ENCODE measurements around the gene CYB5A.

DNA sequence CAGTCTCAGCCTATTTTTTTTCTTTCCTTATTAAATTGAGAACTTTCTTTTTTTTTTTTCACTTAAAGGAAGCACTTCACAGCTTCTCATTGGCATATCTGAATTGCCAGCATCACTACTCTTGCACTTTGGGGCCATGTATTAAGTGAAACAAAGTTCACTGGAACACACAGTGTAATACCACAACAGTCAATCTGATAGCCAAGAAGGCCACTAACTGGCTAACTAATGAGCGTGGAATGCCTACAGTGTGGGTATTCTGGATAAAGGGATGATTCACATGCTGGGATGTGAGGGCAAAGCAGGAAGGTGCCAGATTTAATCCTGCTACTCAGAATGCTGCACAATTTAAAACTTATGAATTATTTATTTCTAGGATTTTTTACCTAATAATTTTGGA is 12.2 kb upstream of the CYB5A start:
- TF ChIP-seq, protein P1, sequence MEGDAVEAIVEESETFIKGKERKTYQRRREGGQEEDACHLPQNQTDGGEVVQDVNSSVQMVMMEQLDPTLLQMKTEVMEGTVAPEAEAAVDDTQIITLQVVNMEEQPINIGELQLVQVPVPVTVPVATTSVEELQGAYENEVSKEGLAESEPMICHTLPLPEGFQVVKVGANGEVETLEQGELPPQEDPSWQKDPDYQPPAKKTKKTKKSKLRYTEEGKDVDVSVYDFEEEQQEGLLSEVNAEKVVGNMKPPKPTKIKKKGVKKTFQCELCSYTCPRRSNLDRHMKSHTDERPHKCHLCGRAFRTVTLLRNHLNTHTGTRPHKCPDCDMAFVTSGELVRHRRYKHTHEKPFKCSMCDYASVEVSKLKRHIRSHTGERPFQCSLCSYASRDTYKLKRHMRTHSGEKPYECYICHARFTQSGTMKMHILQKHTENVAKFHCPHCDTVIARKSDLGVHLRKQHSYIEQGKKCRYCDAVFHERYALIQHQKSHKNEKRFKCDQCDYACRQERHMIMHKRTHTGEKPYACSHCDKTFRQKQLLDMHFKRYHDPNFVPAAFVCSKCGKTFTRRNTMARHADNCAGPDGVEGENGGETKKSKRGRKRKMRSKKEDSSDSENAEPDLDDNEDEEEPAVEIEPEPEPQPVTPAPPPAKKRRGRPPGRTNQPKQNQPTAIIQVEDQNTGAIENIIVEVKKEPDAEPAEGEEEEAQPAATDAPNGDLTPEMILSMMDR (IDR thresholded peaks at IDR 0.05; ENCODE audit: low read length): no peak
- no peak for TF ChIP-seq EZH2 (optimal IDR thresholded peaks at IDR 0.05; ENCODE audit: low read depth, low read length)
- no peak for TF ChIP-seq EZH2phosphoT487 (IDR thresholded peaks at IDR 0.05; ENCODE audit: low read length)
